ENCODE data around the gene CDC25B.

DNA sequence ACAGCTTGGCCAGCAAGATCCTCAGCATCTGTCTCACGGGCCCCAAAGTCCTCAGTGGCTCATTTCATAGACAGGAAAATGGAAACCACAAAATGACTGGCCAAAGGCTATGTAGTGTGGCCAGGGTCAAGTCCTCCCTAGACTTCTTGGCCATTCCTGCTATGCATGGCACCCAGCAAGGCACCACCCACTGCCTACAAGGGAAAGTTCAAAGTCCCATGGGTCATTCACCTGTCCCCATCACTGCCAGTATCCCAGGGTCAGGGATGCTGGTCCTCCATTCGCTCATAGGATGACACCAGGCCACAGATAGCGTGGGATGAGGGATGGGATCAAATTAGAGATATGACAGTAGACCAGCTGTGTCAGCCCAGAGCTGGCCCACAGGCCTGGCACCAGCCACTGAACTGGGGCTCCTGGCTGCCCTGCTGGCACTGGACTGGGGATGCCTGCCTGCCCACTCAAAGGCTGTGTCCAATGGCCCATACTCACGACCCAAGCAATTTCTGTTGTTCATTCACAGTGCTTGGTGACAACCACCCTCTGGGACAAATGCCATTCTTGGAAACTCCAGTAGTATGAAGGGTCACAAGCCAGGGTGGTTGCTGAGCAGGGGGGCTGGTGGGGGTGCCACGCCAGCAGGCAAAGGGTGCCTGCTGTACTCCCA, 40.2 kb upstream of the CDC25B start:
- TF ChIP-seq CTCF (conservative IDR thresholded peaks at IDR 0.05; ENCODE audit: low read length), result no peak
- TF ChIP-seq EZH2phosphoT487 (IDR thresholded peaks at IDR 0.05; ENCODE audit: borderline replicate concordance), result no peak
